Measurements from ENCODE around the gene ITGA2.
"Not testable (repeated sequence)": the region's sequence is repeated elsewhere in the genome, so short reads cannot be mapped to it uniquely, and the experiment has no call there.

The ITGA2 gene

GRCh38 chr5:53109443-53110127 is 120.4 kb downstream of the ITGA2 start, which contains the start of gene MOCS2:
Gene MOCS2 (minus strand): TSS chr5:53109757. CDS start chr5:53107174, 2,583 bp downstream.
- peak; percentile 98 for DNase-seq (ENCODE audit: extremely low spot score)
- ChIA-PET POLR2A (no interaction called here), CTCF (interaction anchor here (0.7 to 1.5 kb wide), 7 partner anchors 8 to 161 kb away, joined by 3 to 8 read pairs (median 4); no protein-coding TSS in a partner anchor)
- TF ChIP-seq CTCF (IDR thresholded peaks at IDR 0.05; ENCODE audit: control extremely low read depth, extremely low read depth, low read depth, missing control alignments): no peak

- ChIA-PET CTCF (interaction anchor here (0.7 to 1.5 kb wide), 5 partner anchors 10 to 134 kb away, joined by 3 to 8 read pairs (median 3); no protein-coding TSS in a partner anchor), POLR2A (no interaction called here)
- no peak for DNase-seq (ENCODE audit: extremely low spot score)
- no peak for TF ChIP-seq CTCF (IDR thresholded peaks at IDR 0.05; ENCODE audit: control extremely low read depth, extremely low read depth, low read depth, missing control alignments)
These were observed 121.0 kb downstream of the ITGA2 start for GRCh38 chr5:53110156-53110555.

- TF ChIP-seq CTCF (IDR thresholded peaks at IDR 0.05; ENCODE audit: control extremely low read depth, extremely low read depth, low read depth, missing control alignments): no peak
- POLR2A ChIA-PET: no interaction called here
- CTCF ChIA-PET: no interaction called here
- no peak for DNase-seq (ENCODE audit: extremely low spot score)
These were observed 122.0 kb downstream of the ITGA2 start for GRCh38 chr5:53111139-53111538.

GRCh38 chr5:53112307-53112706 is 123.2 kb downstream of the ITGA2 start:
- DNase-seq (ENCODE audit: extremely low spot score); POLR2A ChIA-PET: not testable (repeated sequence)
- CTCF ChIA-PET: interaction anchor here (1.2 to 1.6 kb wide), 2 partner anchors 9 to 17 kb away, joined by 3 to 4 read pairs; no protein-coding TSS in a partner anchor

- POLR2A ChIA-PET: no interaction called here
These were observed 123.8 kb downstream of the ITGA2 start for GRCh38 chr5:53112909-53113308.

GRCh38 chr5:53113947-53114346 is 124.8 kb downstream of the ITGA2 start:
- TF ChIP-seq CTCF (IDR thresholded peaks at IDR 0.05; ENCODE audit: control extremely low read depth, extremely low read depth, low read depth, missing control alignments): no peak
- ChIA-PET CTCF (no interaction called here), POLR2A (interaction anchor here (0.5 kb wide), 1 partner anchor 136 kb away, joined by 10 read pairs; no protein-coding TSS in a partner anchor)
- DNase-seq (ENCODE audit: extremely low spot score): no peak

More at GRCh38 chr5:53112909-53113308, 123.8 kb downstream of the ITGA2 start:
- CTCF ChIA-PET: interaction anchor here (1.2 to 1.6 kb wide), 2 partner anchors 8 to 18 kb away, joined by 3 to 4 read pairs; no protein-coding TSS in a partner anchor
- DNase-seq (ENCODE audit: extremely low spot score): no peak
- no peak for TF ChIP-seq CTCF (IDR thresholded peaks at IDR 0.05; ENCODE audit: control extremely low read depth, extremely low read depth, low read depth, missing control alignments)

GRCh38 chr5:53114988-53115387 is 125.8 kb downstream of the ITGA2 start:
- TF ChIP-seq CTCF (IDR thresholded peaks at IDR 0.05; ENCODE audit: control extremely low read depth, extremely low read depth, low read depth, missing control alignments): no peak
- no peak for DNase-seq (ENCODE audit: extremely low spot score)
- POLR2A ChIA-PET: no interaction called here
- CTCF ChIA-PET: interaction anchor here (2.8 kb wide), 1 partner anchor 166 kb away, joined by 11 read pairs; no protein-coding TSS in a partner anchor
